PC-3 (cell line): Measurements from ENCODE around the gene SCYGR7. TPM values are rescaled to one million over a fixed set of nuclear protein-coding genes. Genes with fewer than 3 reads are reported as not detected.

Experiments used
- ATAC-seq: fragments of 200-7000 bp; cut with Tn5 transposase; 2 replicates; pipeline ENCODE4 v1.9.1; 2020; ENCODE audit warnings: mild to moderate bottlenecking, moderate library complexity
- Bru-seq: library from RNA; stranded (reverse); fragments of 400-500 nt; gene quantifications from one replicate; lab custom pipeline; 2021; lab: Mats Ljungman, UMichigan
- BruChase-seq, 2 experiments: library from RNA; stranded (reverse); fragments of 400-500 nt; gene quantifications; one replicate each; lab custom pipeline; 2021; lab: Mats Ljungman, UMichigan
- BruUV-seq: library from RNA; stranded (reverse); fragments of 400-500 nt; replicated peaks from 2 replicates; lab custom pipeline; 2021; lab: Mats Ljungman, UMichigan
- CTCF ChIA-PET: fragments of 300-600 bp; sonication (Branson Sonifier 250); formaldehyde crosslinking; loops from one replicate; lab custom pipeline; 2022; ENCODE audit warnings: antibody characterized with exemption; lab: Charles Lee
- POLR2A ChIA-PET: fragments of 300-600 bp; sonication (Branson Sonifier 250); formaldehyde crosslinking; loops from one replicate; lab custom pipeline; 2022; ENCODE audit warnings: antibody characterized with exemption; ENCODE audit not compliant: unreplicated experiment; lab: Charles Lee
- DNase-seq: peaks from one replicate; pipeline ENCODE4 v3.0.0-alpha.2; 2015
- H2AFZ ChIP-seq: fragments of 300-600 bp; sonication (generic); 2 replicates; pipeline ENCODE4 v1.6.0; 2016; ENCODE audit warnings: antibody characterized with exemption, low read length
- H3F3A ChIP-seq: fragments of 300-600 bp; sonication (generic); one replicate; pipeline ENCODE4 v1.6.0; 2017; ENCODE audit warnings: antibody characterized with exemption, low read length, control low read depth, mild to moderate bottlenecking; ENCODE audit not compliant: unreplicated experiment
- H3K27ac ChIP-seq: fragments of 300-600 bp; sonication (generic); 2 replicates; pipeline ENCODE4 v1.5.1; 2016; ENCODE audit warnings: mild to moderate bottlenecking, low read length
- H3K27me3 ChIP-seq: fragments of 300-600 bp; sonication (generic); 2 replicates; pipeline ENCODE4 v1.6.1; 2016; ENCODE audit warnings: low read length, mixed read lengths
- H3K36me3 ChIP-seq: fragments of 300-600 bp; sonication (generic); 2 replicates; pipeline ENCODE4 v1.6.1; 2016; ENCODE audit warnings: low read depth, mixed run types, low read length, mixed read lengths
- H3K4me1 ChIP-seq: fragments of 300-600 bp; sonication (generic); 2 replicates; pipeline ENCODE4 v1.5.1; 2016; ENCODE audit warnings: low read length; ENCODE audit not compliant: insufficient read depth
- H3K4me2 ChIP-seq: fragments of 300-600 bp; sonication (generic); 2 replicates; pipeline ENCODE4 v1.6.0; 2016; ENCODE audit warnings: low read length
- H3K4me3 ChIP-seq: fragments of 300-600 bp; sonication (generic); 2 replicates; pipeline ENCODE4 v1.5.1; 2016; ENCODE audit warnings: mild to moderate bottlenecking, low read length, mixed read lengths
- H3K79me2 ChIP-seq: fragments of 300-600 bp; sonication (generic); 2 replicates; pipeline ENCODE4 v1.6.1; 2017; ENCODE audit warnings: low read length, mixed read lengths
- H3K9ac ChIP-seq: fragments of 300-600 bp; sonication (generic); 2 replicates; pipeline ENCODE4 v1.6.0; 2016; ENCODE audit warnings: mild to moderate bottlenecking, low read length
- H3K9me2 ChIP-seq: fragments of 300-600 bp; sonication (generic); replicated peaks from 2 replicates; pipeline ENCODE4 v1.6.1; 2016; ENCODE audit warnings: mixed run types, low read length, mixed read lengths
- H3K9me3 ChIP-seq: fragments of 300-600 bp; sonication (generic); 2 replicates; pipeline ENCODE4 v1.6.1; 2016; ENCODE audit warnings: low read length, mixed read lengths
- H4K20me1 ChIP-seq: fragments of 300-600 bp; sonication (generic); 2 replicates; pipeline ENCODE4 v1.6.1; 2016; ENCODE audit warnings: low read length, mixed read lengths
- EZH2 ChIP-seq: fragments of 300-600 bp; sonication (generic); IDR thresholded peaks from one replicate; pipeline ENCODE4 v1.6.1; 2017; ENCODE audit warnings: antibody characterized with exemption, mild to moderate bottlenecking, low read length; ENCODE audit not compliant: unreplicated experiment
- EZH2phosphoT487 ChIP-seq: fragments of 300-600 bp; sonication (generic); IDR thresholded peaks from 2 replicates; pipeline ENCODE4 v1.6.1; 2018; ENCODE audit warnings: mild to moderate bottlenecking, antibody characterized with exemption, low read length, borderline replicate concordance
- intact Hi-C: fragments of 100-400 bp; cut with micrococcal nuclease; formaldehyde crosslinking; loops from 2 replicates; pipeline ENCODE4 v1.9.0; 2023
- long read RNA-seq: library from polyadenylated mRNA; unstranded; transcript quantifications from one replicate; pipeline ENCODE4 v2.0.0, GENCODE V29; 2021; ENCODE audit not compliant: unreplicated experiment
- total RNA-seq: library from RNA; depleted of rRNA; stranded (reverse); fragments of >200 nt; gene quantifications from 2 replicates; pipeline ENCODE4 v1.2.3, GENCODE V29; 2014; rRNA removed
- TF ChIP-seq, protein P1 (sequence below): fragments of 300-600 bp; sonication (generic); conservative IDR thresholded peaks from 2 replicates; pipeline ENCODE4 v1.5.1; 2017; ENCODE audit warnings: antibody characterized with exemption, low read depth, mild to moderate bottlenecking, low read length

SCYGR7 gene, protein sequence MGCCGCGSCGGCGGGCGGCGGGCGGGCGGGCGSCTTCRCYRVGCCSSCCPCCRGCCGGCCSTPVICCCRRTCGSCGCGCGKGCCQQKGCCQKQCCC
- total RNA-seq (not detected in 2 replicates), Bru-seq, nascent RNA (not detected), BruChase-seq, experiment 1, labeled RNA remaining after a 6-hour chase (not detected), BruChase-seq, experiment 2, labeled RNA remaining after a 2-hour chase (not detected)
- long read RNA-seq, result 0 reads

- H4K20me1 ChIP-seq, result no peaks in the 10 kb centered on the region
- no peak within 1 kb of the TSS for H3K9ac ChIP-seq
- no peaks in the 10 kb centered on the region for H3K79me2 ChIP-seq
- H3K36me3 ChIP-seq, result no peaks in the 10 kb centered on the region
- H3K9me2 ChIP-seq, result no peaks in the 10 kb centered on the region
- intact Hi-C loops, result no loop called here
- no peak for ATAC-seq
- TF ChIP-seq, protein P1, sequence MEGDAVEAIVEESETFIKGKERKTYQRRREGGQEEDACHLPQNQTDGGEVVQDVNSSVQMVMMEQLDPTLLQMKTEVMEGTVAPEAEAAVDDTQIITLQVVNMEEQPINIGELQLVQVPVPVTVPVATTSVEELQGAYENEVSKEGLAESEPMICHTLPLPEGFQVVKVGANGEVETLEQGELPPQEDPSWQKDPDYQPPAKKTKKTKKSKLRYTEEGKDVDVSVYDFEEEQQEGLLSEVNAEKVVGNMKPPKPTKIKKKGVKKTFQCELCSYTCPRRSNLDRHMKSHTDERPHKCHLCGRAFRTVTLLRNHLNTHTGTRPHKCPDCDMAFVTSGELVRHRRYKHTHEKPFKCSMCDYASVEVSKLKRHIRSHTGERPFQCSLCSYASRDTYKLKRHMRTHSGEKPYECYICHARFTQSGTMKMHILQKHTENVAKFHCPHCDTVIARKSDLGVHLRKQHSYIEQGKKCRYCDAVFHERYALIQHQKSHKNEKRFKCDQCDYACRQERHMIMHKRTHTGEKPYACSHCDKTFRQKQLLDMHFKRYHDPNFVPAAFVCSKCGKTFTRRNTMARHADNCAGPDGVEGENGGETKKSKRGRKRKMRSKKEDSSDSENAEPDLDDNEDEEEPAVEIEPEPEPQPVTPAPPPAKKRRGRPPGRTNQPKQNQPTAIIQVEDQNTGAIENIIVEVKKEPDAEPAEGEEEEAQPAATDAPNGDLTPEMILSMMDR, result no peak
- TF ChIP-seq EZH2 (no peak), EZH2phosphoT487 (no peak)
- H3K4me3 ChIP-seq, result no peak within 1 kb of the TSS
- ChIA-PET CTCF (no interaction called here), POLR2A (no interaction called here)
- no peaks in the 10 kb centered on the region for H3K4me1 ChIP-seq
- H3F3A ChIP-seq, result no peaks in the 10 kb centered on the region
- H3K4me2 ChIP-seq, result no peak within 1 kb of the TSS
- no peak within 1 kb of the TSS for H3K27ac ChIP-seq
- DNase-seq, result no peak
- no TSS peak for BruUV-seq
- H3K27me3 ChIP-seq, result 0 out of 2 replicates have a peak, but pooled peaks cover 4% of the 10 kb centered on the region
- H2AFZ ChIP-seq, result no peak within 1 kb of the TSS
- no peaks in the 10 kb centered on the region for H3K9me3 ChIP-seq
Observed at GRCh38 chr2:227728035-227728434, at the start of gene SCYGR7. TSS of gene SCYGR7 (plus strand) at chr2:227728335. CDS start at chr2:227728335, 0 bp downstream.

DNA sequence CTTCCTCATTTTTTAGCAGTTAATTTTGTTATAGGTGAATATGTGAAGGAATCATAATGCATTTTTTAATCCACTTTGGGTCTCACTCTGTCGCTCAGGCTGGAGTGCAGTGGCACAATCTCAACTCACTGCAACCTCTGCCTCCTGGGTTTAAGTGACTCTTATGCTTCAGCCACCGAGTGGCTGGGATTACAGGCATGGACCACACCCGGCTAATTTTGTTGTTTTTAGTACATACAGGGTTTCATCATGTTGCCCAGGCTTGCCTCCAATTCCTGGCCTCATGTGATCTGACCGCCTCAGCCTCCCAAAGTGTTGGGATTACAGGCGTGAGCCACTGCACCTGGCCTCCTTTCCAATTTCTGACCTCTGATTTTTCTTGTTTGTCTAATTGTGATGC is 43.9 kb upstream of the SCYGR7 start:
- POLR2A ChIA-PET, result no interaction called here
- intact Hi-C loops, result no loop called here

GRCh38 chr2:227687189-227687588 is 40.9 kb upstream of the SCYGR7 start:
- POLR2A ChIA-PET, result no interaction called here
- Histone ChIP-seq H4K20me1 (no peaks in the 10 kb centered on the region), H3K9me3 (no peaks in the 10 kb centered on the region), H3K4me2 (no peak overlapping the region), H3K27me3 (peaks cover 11% of the 10 kb centered on the region; the same call in 1 of the 2 replicates), H3K9me2 (no peaks in the 10 kb centered on the region), H3K27ac (no peak overlapping the region), H3K36me3 (no peaks in the 10 kb centered on the region), H3K9ac (no peak overlapping the region), H3K4me3 (no peak overlapping the region), H2AFZ (no peak overlapping the region), H3K79me2 (no peaks in the 10 kb centered on the region), H3K4me1 (no peaks in the 10 kb centered on the region), H3F3A (no peaks in the 10 kb centered on the region)
- no peak for TF ChIP-seq EZH2
- no peak for TF ChIP-seq EZH2phosphoT487
- TF ChIP-seq, protein P1, result no peak
- no TSS peak for BruUV-seq
- ATAC-seq (no peak), DNase-seq (no peak)
- intact Hi-C loops, result no loop called here
- CTCF ChIA-PET, result no interaction called here

More for the DNA sequence above, 43.9 kb upstream of the SCYGR7 start:
- CTCF ChIA-PET, result no interaction called here
- Histone ChIP-seq H3K27ac (no peak overlapping the region), H3K79me2 (no peaks in the 10 kb centered on the region), H3K4me2 (no peak overlapping the region), H3K9me3 (no peaks in the 10 kb centered on the region), H4K20me1 (no peaks in the 10 kb centered on the region), H3K4me1 (no peaks in the 10 kb centered on the region), H3K9ac (no peak overlapping the region), H3K27me3 (peaks cover 5% of the 10 kb centered on the region; the same call in 1 of the 2 replicates), H3K9me2 (no peaks in the 10 kb centered on the region), H3K4me3 (no peak overlapping the region), H3K36me3 (no peaks in the 10 kb centered on the region), H2AFZ (no peak overlapping the region), H3F3A (no peaks in the 10 kb centered on the region)
- DNase-seq (no peak), ATAC-seq (no peak)
- BruUV-seq, result no TSS peak
- TF ChIP-seq, protein P1, result no peak
- TF ChIP-seq EZH2phosphoT487 (no peak), EZH2 (no peak)
